GM21515 (cell line): ENCODE data around the gene ZSWIM5.
"Not testable (repeated sequence)": the region's sequence is repeated elsewhere in the genome, so short reads cannot be mapped to it uniquely, and the experiment has no call there.

ENCODE experiments used
- ATAC-seq: cut with Tn5 transposase; IDR thresholded peaks from one replicate; pipeline ENCODE4 v1.9.1; 2021; ENCODE audit not compliant: unreplicated experiment

ZSWIM5 gene

DNA sequence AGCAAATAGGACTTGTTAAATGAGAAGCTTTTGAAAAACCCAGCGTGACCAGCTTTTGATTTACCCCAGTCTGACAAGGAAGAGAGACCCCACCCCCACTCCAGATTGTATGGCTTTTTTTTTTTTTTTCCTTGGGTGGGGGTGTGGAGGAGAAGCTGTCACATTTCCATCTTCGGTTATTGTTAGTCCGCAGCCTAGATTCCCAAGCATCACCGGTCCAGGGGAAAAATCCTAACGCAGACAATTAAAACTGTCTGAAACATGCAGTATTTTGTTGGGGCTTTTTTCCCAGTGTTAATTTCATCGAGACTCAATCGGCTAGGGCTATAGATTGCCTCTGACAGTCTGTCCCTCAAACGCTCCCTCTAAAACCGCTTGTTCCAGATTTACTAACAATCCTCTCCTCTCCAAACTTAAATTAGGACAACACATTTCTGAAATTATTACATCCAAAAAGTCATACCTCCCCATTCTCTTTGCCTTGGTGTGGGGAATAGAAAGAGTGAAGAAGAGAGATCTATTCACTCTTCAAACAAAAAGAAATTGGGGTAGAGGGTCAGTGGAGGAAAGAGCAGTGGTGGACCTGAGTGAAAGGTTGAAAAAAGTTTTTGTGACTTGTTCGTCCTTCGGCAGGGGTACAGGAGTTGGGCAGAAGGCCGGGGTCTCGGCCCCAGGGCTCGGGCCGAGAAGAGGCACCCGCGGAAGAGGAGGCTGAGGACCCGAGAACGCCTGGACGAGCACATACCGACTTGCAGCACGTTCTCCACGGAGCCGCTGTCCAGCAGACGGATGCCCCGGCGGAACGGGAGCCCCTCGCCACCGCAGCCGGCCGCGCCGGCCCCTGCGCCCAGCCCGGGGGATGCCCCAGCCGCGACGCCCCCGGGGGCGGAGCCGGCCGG lies 1.1 kb downstream of the ZSWIM5 start:
- ATAC-seq, result no peak

GRCh38 chr1:45200906-45201500 lies 5.4 kb downstream of the ZSWIM5 start:
- no peak for ATAC-seq

- ATAC-seq, result no peak
Measured at GRCh38 chr1:45200435-45200834, 6.0 kb downstream of the ZSWIM5 start.

- ATAC-seq, result no peak
Measured at GRCh38 chr1:45198185-45198584, 8.2 kb downstream of the ZSWIM5 start.

DNA sequence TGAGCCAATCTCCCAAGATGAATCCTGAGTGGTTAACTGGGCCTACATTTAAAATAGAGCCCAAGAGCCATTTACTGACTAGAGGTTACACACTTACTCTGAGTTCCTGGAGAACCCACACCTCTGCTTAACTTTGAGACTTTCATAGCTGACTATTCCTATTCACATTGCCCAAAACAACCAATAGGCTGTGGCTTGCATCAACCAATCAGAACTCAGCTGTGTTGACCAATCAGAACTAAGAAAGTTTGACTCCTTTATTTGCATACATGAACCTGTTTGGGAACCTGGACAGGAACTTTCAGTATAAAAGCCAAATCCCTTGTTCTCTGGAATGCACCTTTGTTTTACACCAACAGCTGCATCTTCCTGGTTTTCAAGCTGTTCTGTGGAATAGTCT lies 9.5 kb downstream of the ZSWIM5 start:
- ATAC-seq, result no peak

DNA sequence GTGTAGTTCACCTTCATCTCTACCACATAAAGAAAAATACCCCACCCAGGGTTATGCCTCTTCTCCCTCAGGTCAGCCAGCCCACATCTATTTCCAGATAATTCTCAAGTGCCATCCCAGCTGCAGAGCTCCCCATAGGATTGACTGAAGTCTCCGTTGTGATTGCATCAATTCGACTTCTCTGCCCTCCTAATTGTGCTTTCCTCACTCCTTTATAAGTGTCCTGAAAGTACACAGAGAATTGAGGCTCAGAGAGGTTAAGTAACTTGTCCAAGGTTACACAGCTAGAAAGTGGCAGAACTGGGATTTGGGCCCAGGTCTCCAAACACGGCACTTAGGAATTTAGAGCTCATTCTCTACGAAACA lies 15.0 kb downstream of the ZSWIM5 start:
- ATAC-seq, result no peak

GRCh38 chr1:45187725-45188124 lies 18.7 kb downstream of the ZSWIM5 start:
- no peak for ATAC-seq

DNA sequence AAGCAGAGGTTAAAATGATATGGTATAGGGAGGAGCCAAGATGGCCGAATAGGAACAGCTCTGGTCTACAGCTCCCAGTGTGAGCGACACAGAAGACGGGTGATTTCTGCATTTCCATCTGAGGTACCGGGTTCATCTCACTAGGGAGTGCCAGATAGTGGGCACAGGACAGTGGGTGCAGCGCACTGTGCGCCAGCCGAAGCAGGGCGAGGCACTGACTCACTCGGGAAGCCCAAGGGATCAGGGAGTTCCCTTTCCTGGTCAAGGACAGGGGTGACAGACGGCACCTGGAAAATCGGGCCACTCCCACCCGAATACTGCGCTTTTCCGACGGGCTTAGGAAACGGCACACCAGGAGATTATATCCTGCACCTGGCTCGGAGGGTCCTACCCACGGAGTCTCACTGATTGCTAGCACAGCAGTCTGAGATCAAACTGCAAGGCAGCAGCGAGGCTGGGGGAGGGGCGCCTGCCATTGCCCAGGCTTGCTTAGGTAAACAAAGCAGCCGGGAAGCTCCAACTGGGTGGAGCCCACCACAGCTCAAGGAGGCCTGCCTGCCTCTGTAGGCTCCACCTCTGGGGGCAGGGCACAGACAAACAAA lies 26.4 kb downstream of the ZSWIM5 start:
- ATAC-seq, result not testable (repeated sequence)

DNA sequence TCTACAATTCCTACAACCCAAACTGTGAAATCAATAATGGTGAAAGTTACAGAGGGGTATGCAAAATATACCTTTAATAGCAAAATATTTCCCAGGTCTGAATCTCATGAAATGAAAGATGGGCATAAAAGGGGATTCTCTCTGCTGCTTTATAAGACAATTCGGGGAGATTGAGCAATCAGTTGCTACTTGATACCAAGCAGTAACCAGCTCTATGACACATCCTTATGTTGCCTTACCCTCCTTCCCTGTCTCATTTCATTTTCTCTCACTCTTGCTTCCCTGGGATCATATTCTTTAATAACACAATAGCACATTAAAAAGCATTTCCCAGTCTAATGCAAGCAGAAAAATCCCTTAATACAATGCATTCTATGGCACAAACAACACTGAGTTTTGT lies 29.0 kb downstream of the ZSWIM5 start:
- ATAC-seq, result no peak

- ATAC-seq, result no peak
Measured at GRCh38 chr1:45172764-45173163, 33.6 kb downstream of the ZSWIM5 start.

GRCh38 chr1:45172005-45172404 lies 34.4 kb downstream of the ZSWIM5 start:
- ATAC-seq, result no peak

GRCh38 chr1:45171575-45171974 lies 34.8 kb downstream of the ZSWIM5 start:
- ATAC-seq, result no peak

- ATAC-seq, result no peak
Measured at GRCh38 chr1:45170151-45170742, 36.2 kb downstream of the ZSWIM5 start.

- not testable (repeated sequence) for ATAC-seq
Measured at GRCh38 chr1:45167947-45168346, 38.5 kb downstream of the ZSWIM5 start.

DNA sequence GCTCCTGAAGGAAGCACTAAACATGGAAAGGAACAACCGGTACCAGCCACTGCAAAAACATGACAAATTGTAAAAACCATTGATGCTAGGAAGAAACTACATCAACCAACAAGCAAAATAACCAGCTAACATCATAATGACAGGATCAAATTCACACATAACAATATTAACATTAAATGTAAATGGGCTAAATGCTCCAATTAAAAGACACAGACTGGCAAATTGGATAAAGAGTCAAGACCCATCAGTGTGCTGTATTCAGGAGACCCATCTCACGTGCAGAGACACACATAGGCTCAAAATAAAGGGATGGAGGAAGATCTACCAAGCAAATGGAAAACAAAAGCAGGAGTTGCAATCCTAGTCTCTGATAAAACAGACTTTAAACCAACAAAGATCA lies 42.1 kb downstream of the ZSWIM5 start:
- ATAC-seq, result not testable (repeated sequence)

DNA sequence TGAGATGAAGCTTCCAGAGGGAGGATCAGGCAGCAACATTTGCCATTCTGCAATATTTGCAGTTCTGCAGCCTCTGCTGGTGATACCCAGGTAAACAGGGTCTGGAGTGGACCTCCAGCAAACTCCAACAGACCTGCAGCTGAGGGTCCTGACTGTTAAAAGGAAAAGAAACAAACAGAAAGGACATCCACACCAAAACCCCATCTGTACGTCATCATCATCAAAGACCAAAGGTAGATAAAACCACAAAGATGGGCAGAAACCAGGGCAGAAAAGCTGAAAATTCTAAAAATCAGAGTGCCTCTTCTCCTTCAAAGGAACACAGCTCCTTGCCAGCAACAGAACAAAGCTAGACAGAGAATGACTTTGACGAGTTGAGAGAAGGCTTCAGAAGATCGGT lies 43.3 kb downstream of the ZSWIM5 start:
- ATAC-seq, result not testable (repeated sequence)

DNA sequence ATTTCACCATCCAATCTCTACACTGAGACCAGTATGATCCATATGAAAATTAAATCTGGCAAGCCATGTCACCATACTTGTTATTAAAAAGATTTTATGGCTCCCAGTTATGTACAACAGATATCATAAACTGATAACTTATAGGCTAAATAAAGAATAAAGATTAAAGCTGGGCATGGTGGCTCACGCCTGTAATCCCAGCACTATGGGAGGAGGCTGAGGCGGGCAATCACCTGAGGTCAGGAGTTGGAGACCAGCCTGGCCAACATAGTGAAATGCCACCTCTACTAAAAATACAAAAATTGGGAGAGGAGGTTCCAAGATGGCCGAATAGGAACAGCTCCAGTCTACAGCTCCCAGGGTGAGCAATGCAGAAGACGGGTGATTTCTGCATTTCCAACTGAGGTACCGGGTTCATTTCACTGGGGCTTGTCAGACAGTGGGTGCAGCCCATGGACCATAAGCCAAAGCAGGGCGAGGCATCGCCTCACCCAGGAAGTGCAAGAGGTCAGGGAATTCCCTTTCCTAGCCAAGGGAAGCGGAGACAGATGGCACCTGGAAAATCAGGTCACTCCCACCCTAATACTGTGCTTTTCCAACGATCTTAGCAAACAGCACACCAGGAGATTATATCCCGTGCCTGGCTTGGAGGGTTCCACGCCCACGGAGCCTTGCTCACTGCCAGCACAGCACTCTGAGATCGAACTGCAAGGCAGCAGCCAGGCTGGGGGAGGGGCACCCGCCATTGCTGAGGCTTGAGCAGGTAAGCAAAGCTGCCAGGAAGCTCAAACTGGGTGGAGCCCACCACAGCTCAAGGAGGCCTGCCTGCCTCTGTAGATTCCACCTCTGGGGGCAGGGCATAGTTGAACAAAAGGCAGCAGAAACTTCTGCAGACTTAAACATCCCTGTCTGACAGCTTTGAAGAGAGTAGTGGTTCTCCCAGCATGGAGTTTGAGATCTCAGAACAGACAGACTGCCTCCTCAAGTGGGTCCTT lies 44.1 kb downstream of the ZSWIM5 start:
- ATAC-seq, result not testable (repeated sequence)

DNA sequence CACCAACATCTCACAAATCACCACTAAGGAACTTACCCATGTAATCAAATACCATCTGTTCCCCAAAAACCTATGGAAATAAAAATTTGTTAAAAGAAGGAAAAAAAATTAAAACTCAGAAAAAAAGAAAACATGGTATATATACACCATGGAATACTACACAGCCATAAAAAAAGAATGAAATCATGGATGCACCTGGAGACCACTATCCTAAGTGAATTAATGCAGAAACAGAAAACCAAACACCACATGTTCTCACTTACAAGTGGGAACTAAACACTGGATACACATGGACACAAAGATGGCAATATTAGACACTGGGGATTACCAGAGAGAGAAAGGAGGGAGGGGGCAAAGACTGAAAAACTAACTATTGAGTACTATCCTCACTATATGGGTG lies 50.4 kb downstream of the ZSWIM5 start:
- ATAC-seq, result no peak

DNA sequence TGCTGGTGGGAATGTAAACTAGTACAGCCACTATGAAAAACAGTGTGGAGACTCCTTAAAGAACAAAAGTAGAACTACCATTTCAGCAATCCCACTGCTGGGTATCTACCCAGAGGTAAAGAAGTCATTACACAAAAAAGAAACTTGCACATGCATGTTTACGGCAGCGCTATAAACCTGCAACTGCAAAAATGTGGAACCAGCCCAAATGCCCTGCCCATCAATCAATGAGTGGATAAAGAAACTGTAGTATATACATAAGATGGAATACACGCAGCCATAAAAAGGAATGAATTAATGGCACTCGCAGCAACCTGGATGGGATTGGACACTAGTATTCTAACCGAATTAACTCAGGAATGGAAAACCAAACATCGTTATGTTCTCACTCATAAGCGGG lies 51.0 kb downstream of the ZSWIM5 start:
- no peak for ATAC-seq

- no peak for ATAC-seq
Measured at GRCh38 chr1:45152126-45152525, 54.3 kb downstream of the ZSWIM5 start.
